ENCODE data around the gene MGAT4B. TPM values are rescaled to one million over a fixed set of nuclear protein-coding genes. Genes with fewer than 3 reads are reported as not detected.

The MGAT4B gene
- total and polyA plus RNA-seq, 2 experiments from 2014 or later = 159 to 243 TPM

GRCh38 chr5:179778591-179778990 is 28.1 kb downstream of the MGAT4B start:
- no peaks in the 10 kb centered on the region for H3K36me3 ChIP-seq (replicated peaks; ENCODE audit: insufficient read depth, low read depth)
- H3K27me3 ChIP-seq = no peaks in the 10 kb centered on the region
- no peak overlapping the region for H3K27ac ChIP-seq

GRCh38 chr5:179777909-179778308 is 28.8 kb downstream of the MGAT4B start:
- no peak overlapping the region for H3K27ac ChIP-seq
- no peaks in the 10 kb centered on the region for H3K27me3 ChIP-seq
- no peak overlapping the region for H3K4me3 ChIP-seq
- H3K9me3 ChIP-seq (ENCODE audit: low read depth) = no peaks in the 10 kb centered on the region
- DNase-seq (ENCODE audit: low spot score) = no peak
- H4K20me1 ChIP-seq (ENCODE audit: insufficient read depth, poor library complexity, severe bottlenecking) = no peaks in the 10 kb centered on the region
- TF ChIP-seq EZH2 (IDR thresholded peaks at IDR 0.05; ENCODE audit: borderline replicate concordance) = no peak
- TF ChIP-seq CTCF (IDR thresholded peaks at IDR 0.05; ENCODE audit: poor library complexity) = no peak
- TF ChIP-seq EZH2phosphoT487 (IDR thresholded peaks at IDR 0.05; ENCODE audit: low read depth, severe bottlenecking, unreplicated experiment) = no peak
- H3K4me1 ChIP-seq (ENCODE audit: insufficient read depth) = no peaks in the 10 kb centered on the region
- H3K36me3 ChIP-seq (replicated peaks; ENCODE audit: insufficient read depth, low read depth) = no peaks in the 10 kb centered on the region
- no peak overlapping the region for H3K4me2 ChIP-seq
- no peaks in the 10 kb centered on the region for H3K9me2 ChIP-seq (replicated peaks; ENCODE audit: insufficient read depth)
- H3K79me2 ChIP-seq = no peaks in the 10 kb centered on the region
- no peak overlapping the region for H2AFZ ChIP-seq
- WGBS (ENCODE audit: low lambda C conversion rate, missing lambda C conversion rate) = 89% methylated on average over 9 of the region's 9 CpGs

More at GRCh38 chr5:179778591-179778990, 28.1 kb downstream of the MGAT4B start:
- H3K4me3 ChIP-seq = no peak overlapping the region
- no peaks in the 10 kb centered on the region for H3K4me1 ChIP-seq (ENCODE audit: insufficient read depth)
- H2AFZ ChIP-seq = no peak overlapping the region
- H3K79me2 ChIP-seq = no peaks in the 10 kb centered on the region
- no peaks in the 10 kb centered on the region for H3K9me2 ChIP-seq (replicated peaks; ENCODE audit: insufficient read depth)
- H3K4me2 ChIP-seq = no peak overlapping the region
- WGBS (ENCODE audit: low lambda C conversion rate, missing lambda C conversion rate) = 99% methylated on average over 5 of the region's 5 CpGs
- no peaks in the 10 kb centered on the region for H4K20me1 ChIP-seq (ENCODE audit: insufficient read depth, poor library complexity, severe bottlenecking)
- no peak for TF ChIP-seq EZH2 (IDR thresholded peaks at IDR 0.05; ENCODE audit: borderline replicate concordance)
- no peak for DNase-seq (ENCODE audit: low spot score)
- H3K9me3 ChIP-seq (ENCODE audit: low read depth) = no peaks in the 10 kb centered on the region

- H3K27me3 ChIP-seq = no peaks in the 10 kb centered on the region
- TF ChIP-seq CTCF (IDR thresholded peaks at IDR 0.05; ENCODE audit: poor library complexity) (no peak), EZH2phosphoT487 (IDR thresholded peaks at IDR 0.05; ENCODE audit: low read depth, severe bottlenecking, unreplicated experiment) (no peak), EZH2 (IDR thresholded peaks at IDR 0.05; ENCODE audit: borderline replicate concordance) (no peak)
- no peaks in the 10 kb centered on the region for H3K79me2 ChIP-seq
- H3K27ac ChIP-seq = no peak overlapping the region
- H3K4me3 ChIP-seq = no peak overlapping the region
- no peaks in the 10 kb centered on the region for H3K36me3 ChIP-seq (replicated peaks; ENCODE audit: insufficient read depth, low read depth)
- H4K20me1 ChIP-seq (ENCODE audit: insufficient read depth, poor library complexity, severe bottlenecking) = no peaks in the 10 kb centered on the region
- H3K9me3 ChIP-seq (ENCODE audit: low read depth) = no peaks in the 10 kb centered on the region
- no peak overlapping the region for H3K4me2 ChIP-seq
- no peak for DNase-seq (ENCODE audit: low spot score)
- WGBS (ENCODE audit: low lambda C conversion rate, missing lambda C conversion rate) = 92% methylated on average over 10 of the region's 10 CpGs
- H3K9me2 ChIP-seq (replicated peaks; ENCODE audit: insufficient read depth) = no peaks in the 10 kb centered on the region
- no peak overlapping the region for H2AFZ ChIP-seq
- H3K4me1 ChIP-seq (ENCODE audit: insufficient read depth) = no peaks in the 10 kb centered on the region
These were observed 29.2 kb downstream of the MGAT4B start for GRCh38 chr5:179777456-179777855.

- WGBS (ENCODE audit: low lambda C conversion rate, missing lambda C conversion rate) = 98% methylated on average over 11 of the region's 11 CpGs
- Histone ChIP-seq H3K27me3 (no peaks in the 10 kb centered on the region), H3K36me3 (replicated peaks; ENCODE audit: insufficient read depth, low read depth) (no peaks in the 10 kb centered on the region), H3K79me2 (no peaks in the 10 kb centered on the region), H3K9me2 (replicated peaks; ENCODE audit: insufficient read depth) (no peaks in the 10 kb centered on the region), H3K4me3 (no peak overlapping the region), H3K9me3 (ENCODE audit: low read depth) (no peaks in the 10 kb centered on the region), H2AFZ (no peak overlapping the region), H4K20me1 (ENCODE audit: insufficient read depth, poor library complexity, severe bottlenecking) (no peaks in the 10 kb centered on the region), H3K27ac (no peak overlapping the region), H3K4me2 (no peak overlapping the region), H3K4me1 (ENCODE audit: insufficient read depth) (no peaks in the 10 kb centered on the region)
- DNase-seq (ENCODE audit: low spot score) = no peak
- TF ChIP-seq CTCF (IDR thresholded peaks at IDR 0.05; ENCODE audit: poor library complexity) = no peak
- no peak for TF ChIP-seq EZH2phosphoT487 (IDR thresholded peaks at IDR 0.05; ENCODE audit: low read depth, severe bottlenecking, unreplicated experiment)
These were observed 30.2 kb downstream of the MGAT4B start for GRCh38 chr5:179776411-179776938.

All from hepatocyte (in vitro differentiated cells).